ENCODE data around the gene CMC4. TPM values are rescaled to one million over a fixed set of nuclear protein-coding genes. Genes with fewer than 3 reads are reported as not detected.

The CMC4 gene
- total and polyA plus RNA-seq, 9 of the 15 experiments (the other 6 are each of a cell fraction or from before 2014, with no cell fraction given): 3.5 to 16.9 (median 8.2) TPM

GRCh38 chrX:155070975-155071693, at the start of gene CMC4, which contains the start of the genes BRCC3 and MTCP1 (continued):
- TF ChIP-seq, protein P1, sequence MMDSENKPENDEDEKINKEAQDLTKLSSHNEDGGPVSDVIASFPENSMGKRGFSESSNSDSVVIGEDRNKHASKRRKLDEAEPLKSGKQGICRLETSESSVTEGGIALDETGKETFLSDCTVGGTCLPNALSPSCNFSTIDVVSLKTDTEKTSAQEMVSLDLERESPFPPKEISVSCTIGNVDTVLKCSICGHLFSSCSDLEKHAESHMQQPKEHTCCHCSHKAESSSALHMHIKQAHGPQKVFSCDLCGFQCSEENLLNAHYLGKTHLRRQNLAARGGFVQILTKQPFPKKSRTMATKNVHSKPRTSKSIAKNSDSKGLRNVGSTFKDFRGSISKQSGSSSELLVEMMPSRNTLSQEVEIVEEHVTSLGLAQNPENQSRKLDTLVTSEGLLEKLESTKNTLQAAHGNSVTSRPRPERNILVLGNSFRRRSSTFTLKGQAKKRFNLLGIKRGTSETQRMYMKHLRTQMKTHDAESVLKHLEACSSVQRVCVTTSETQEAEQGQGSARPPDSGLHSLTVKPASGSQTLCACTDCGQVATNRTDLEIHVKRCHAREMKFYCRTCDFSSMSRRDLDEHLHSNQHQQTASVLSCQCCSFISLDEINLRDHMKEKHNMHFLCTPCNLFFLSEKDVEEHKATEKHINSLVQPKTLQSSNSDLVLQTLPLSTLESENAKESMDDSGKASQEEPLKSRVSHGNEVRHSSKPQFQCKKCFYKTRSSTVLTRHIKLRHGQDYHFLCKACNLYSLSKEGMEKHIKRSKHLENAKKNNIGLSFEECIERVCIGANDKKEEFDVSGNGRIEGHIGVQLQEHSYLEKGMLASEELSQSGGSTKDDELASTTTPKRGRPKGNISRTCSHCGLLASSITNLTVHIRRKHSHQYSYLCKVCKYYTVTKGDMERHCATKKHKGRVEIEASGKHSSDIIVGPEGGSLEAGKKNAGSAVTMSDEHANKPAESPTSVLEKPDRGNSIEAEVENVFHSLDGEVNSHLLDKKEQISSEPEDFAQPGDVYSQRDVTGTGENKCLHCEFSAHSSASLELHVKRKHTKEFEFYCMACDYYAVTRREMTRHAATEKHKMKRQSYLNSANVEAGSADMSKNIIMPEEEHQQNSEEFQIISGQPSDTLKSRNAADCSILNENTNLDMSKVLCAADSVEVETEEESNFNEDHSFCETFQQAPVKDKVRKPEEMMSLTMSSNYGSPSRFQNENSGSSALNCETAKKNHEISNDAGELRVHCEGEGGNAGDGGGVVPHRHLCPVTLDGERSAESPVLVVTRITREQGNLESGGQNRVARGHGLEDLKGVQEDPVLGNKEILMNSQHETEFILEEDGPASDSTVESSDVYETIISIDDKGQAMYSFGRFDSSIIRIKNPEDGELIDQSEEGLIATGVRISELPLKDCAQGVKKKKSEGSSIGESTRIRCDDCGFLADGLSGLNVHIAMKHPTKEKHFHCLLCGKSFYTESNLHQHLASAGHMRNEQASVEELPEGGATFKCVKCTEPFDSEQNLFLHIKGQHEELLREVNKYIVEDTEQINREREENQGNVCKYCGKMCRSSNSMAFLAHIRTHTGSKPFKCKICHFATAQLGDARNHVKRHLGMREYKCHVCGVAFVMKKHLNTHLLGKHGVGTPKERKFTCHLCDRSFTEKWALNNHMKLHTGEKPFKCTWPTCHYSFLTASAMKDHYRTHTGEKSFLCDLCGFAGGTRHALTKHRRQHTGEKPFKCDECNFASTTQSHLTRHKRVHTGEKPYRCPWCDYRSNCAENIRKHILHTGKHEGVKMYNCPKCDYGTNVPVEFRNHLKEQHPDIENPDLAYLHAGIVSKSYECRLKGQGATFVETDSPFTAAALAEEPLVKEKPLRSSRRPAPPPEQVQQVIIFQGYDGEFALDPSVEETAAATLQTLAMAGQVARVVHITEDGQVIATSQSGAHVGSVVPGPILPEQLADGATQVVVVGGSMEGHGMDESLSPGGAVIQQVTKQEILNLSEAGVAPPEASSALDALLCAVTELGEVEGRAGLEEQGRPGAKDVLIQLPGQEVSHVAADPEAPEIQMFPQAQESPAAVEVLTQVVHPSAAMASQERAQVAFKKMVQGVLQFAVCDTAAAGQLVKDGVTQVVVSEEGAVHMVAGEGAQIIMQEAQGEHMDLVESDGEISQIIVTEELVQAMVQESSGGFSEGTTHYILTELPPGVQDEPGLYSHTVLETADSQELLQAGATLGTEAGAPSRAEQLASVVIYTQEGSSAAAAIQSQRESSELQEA (IDR thresholded peaks at IDR 0.05; ENCODE audit: low read depth): no peak
- TF ChIP-seq, protein P2, sequence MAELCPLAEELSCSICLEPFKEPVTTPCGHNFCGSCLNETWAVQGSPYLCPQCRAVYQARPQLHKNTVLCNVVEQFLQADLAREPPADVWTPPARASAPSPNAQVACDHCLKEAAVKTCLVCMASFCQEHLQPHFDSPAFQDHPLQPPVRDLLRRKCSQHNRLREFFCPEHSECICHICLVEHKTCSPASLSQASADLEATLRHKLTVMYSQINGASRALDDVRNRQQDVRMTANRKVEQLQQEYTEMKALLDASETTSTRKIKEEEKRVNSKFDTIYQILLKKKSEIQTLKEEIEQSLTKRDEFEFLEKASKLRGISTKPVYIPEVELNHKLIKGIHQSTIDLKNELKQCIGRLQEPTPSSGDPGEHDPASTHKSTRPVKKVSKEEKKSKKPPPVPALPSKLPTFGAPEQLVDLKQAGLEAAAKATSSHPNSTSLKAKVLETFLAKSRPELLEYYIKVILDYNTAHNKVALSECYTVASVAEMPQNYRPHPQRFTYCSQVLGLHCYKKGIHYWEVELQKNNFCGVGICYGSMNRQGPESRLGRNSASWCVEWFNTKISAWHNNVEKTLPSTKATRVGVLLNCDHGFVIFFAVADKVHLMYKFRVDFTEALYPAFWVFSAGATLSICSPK (IDR thresholded peaks at IDR 0.05; ENCODE audit: borderline replicate concordance): no peak
- TF ChIP-seq TFAM (CRISPR knock-in tag; conservative IDR thresholded peaks at IDR 0.05) (no peak), NONO (IDR thresholded peaks at IDR 0.05; ENCODE audit: low read depth in 2 of 2, low read length in 1 of 2) (0 out of 4 replicates have a peak, but pooled peaks of 1 of the 2 experiments have one; percentile 10), JUND (IDR thresholded peaks at IDR 0.05; ENCODE audit: borderline replicate concordance, low read depth, low read length) (no peak; the same call in 1 of the 2 replicates), JUND (tag; IDR thresholded peaks at IDR 0.05; ENCODE audit: borderline replicate concordance, low read depth, low read length) (no peak), ATF2 (CRISPR knock-in tag; IDR thresholded peaks at IDR 0.05) (no peak), E2F4 (CRISPR knock-in tag; IDR thresholded peaks at IDR 0.05; ENCODE audit: low read depth) (no peak)
